MCF 10A (cell line): ENCODE measurements around the gene ATP2A3. TPM values are rescaled to one million over a fixed set of nuclear protein-coding genes. Genes with fewer than 3 reads are reported as not detected.

Experiments
- BruUV-seq: library from RNA; stranded (reverse); fragments of 400-500 nt; replicated peaks from 2 replicates; lab custom pipeline; 2021; lab: Mats Ljungman, UMichigan
- CTCF ChIA-PET: fragments of 300-600 bp; sonication (Branson Sonifier 250); formaldehyde crosslinking; extraction: SDS; loops from one replicate; lab custom pipeline; 2021; ENCODE audit warnings: antibody characterized with exemption, inconsistent platforms; lab: Yijun Ruan, JAX
- POLR2A ChIA-PET: fragments of 300-600, 350-650 bp; sonication (Branson Sonifier 250); formaldehyde crosslinking; extraction: SDS; loops from one replicate; lab custom pipeline; 2020; ENCODE audit warnings: antibody characterized with exemption, inconsistent platforms; lab: Yijun Ruan, JAX
- DNase-seq: peaks from one replicate; pipeline ENCODE4 v3.0.0-alpha.2; 2018; ENCODE audit not compliant: unreplicated experiment
- H3K27ac Mint-ChIP-seq: one replicate; pipeline ENCODE4 v1.8.0; 2022; ENCODE audit warnings: mild to moderate bottlenecking, low read depth, mixed read lengths; ENCODE audit not compliant: unreplicated experiment
- H3K27me3 Mint-ChIP-seq: one replicate; pipeline ENCODE4 v1.8.0; 2022; ENCODE audit warnings: mixed read lengths; ENCODE audit not compliant: insufficient read depth, unreplicated experiment
- H3K36me3 Mint-ChIP-seq: one replicate; pipeline ENCODE4 v1.8.0; 2022; ENCODE audit warnings: mild to moderate bottlenecking, moderate library complexity, mixed read lengths; ENCODE audit not compliant: insufficient read depth, unreplicated experiment
- H3K4me1 Mint-ChIP-seq: one replicate; pipeline ENCODE4 v1.8.0; 2022; ENCODE audit warnings: mixed read lengths; ENCODE audit not compliant: insufficient read depth, unreplicated experiment
- H3K4me3 Mint-ChIP-seq: one replicate; pipeline ENCODE4 v1.8.0; 2022; ENCODE audit warnings: mild to moderate bottlenecking, moderate library complexity, mixed read lengths; ENCODE audit not compliant: unreplicated experiment
- H3K9me3 Mint-ChIP-seq: one replicate; pipeline ENCODE4 v1.8.0; 2022; ENCODE audit warnings: mixed read lengths; ENCODE audit not compliant: unreplicated experiment
- CTCF ChIP-seq: fragments of 200-600 bp; IDR thresholded peaks from one replicate; pipeline ENCODE4 v1.8.0; 2022; ENCODE audit warnings: antibody characterized with exemption, mild to moderate bottlenecking; ENCODE audit not compliant: unreplicated experiment
- intact Hi-C: fragments of 100-400 bp; cut with micrococcal nuclease; formaldehyde crosslinking; loops from 2 replicates; pipeline ENCODE4 v1.14.1; 2022
- total RNA-seq: library from RNA; stranded (reverse); gene quantifications from 2 replicates; pipeline ENCODE4 v1.2.3, GENCODE V29; 2022

The ATP2A3 gene
- total RNA-seq, 1 experiment from 2014 or later = not detected

DNA sequence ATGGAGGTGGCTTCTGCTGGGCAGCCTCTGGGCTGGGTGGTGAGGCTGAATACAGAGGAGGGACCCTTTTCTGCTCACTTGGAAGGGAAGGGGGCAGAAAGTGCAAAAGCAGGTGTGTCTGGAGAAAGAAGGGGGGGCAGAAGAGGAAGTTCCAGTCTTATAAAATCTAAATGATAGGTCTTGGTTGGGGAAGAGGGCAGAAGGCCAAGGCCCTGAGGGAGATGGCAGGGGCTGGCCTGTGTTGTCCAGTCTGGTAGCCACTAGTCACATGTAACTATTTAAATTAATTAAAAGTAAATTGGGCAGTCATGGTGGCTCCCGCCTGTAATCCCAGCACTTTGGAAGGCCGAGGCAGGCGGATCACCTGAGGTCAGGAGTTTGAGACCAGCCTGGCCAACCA lies 68.9 kb downstream of the ATP2A3 start:
- peaks cover 30% of the 10 kb centered on the region for H3K4me1 Mint-ChIP-seq
- no peak overlapping the region for H3K27ac Mint-ChIP-seq
- no peak overlapping the region for H3K4me3 Mint-ChIP-seq
- ChIA-PET POLR2A (interaction anchor here (0.7 kb wide), 1 partner anchor 250 kb away, joined by 4 read pairs; no protein-coding TSS in a partner anchor), CTCF (interaction anchor here (0.7 to 3.0 kb wide), 2 partner anchors 18 to 970 kb away, joined by 3 to 20 read pairs; no protein-coding TSS in a partner anchor)
- peaks cover 5% of the 10 kb centered on the region for H3K36me3 Mint-ChIP-seq
- H3K27me3 Mint-ChIP-seq = no peaks in the 10 kb centered on the region
- BruUV-seq = no TSS peak
- DNase-seq = no peak
- H3K9me3 Mint-ChIP-seq = no peaks in the 10 kb centered on the region
- intact Hi-C loops = no loop called here
- TF ChIP-seq CTCF = no peak

GRCh38 chr17:3894911-3895343 lies 69.3 kb downstream of the ATP2A3 start:
- peaks cover 35% of the 10 kb centered on the region for H3K4me1 Mint-ChIP-seq
- peak; percentile 66 for DNase-seq
- H3K27me3 Mint-ChIP-seq = no peaks in the 10 kb centered on the region
- TF ChIP-seq CTCF = no peak
- no peaks in the 10 kb centered on the region for H3K9me3 Mint-ChIP-seq
- CTCF ChIA-PET = interaction anchor here (0.5 to 3.0 kb wide), 4 partner anchors 19 to 1577 kb away, joined by 3 to 20 read pairs (median 5); no protein-coding TSS in a partner anchor
- no TSS peak for BruUV-seq
- H3K4me3 Mint-ChIP-seq = no peak overlapping the region
- POLR2A ChIA-PET = interaction anchor here (0.7 to 1.0 kb wide), 2 partner anchors 131 to 250 kb away, joined by 3 to 4 read pairs; no protein-coding TSS in a partner anchor
- H3K27ac Mint-ChIP-seq = no peak overlapping the region
- peaks cover 7% of the 10 kb centered on the region for H3K36me3 Mint-ChIP-seq
- intact Hi-C loops = no loop called here

DNA sequence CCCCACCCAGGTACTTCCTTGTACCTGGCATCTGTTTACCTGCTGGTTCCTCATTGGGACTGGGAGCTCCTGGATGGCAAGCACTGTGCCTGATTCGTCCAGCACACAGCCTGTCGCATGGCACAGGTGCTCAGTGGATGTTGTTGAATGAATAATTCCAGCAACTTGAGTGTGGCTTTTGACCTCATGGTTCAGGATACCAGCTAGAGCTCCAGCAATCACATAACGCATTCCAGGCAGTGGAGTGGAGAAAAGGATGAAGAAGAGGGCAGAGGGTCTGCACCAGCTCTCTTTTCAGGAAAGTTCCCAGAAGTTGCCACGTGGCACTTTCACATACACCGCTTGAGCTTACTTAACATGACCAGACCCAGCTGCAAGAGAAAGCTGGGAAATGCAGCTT lies 70.0 kb downstream of the ATP2A3 start:
- POLR2A ChIA-PET = interaction anchor here (0.6 to 1.0 kb wide), 2 partner anchors 131 to 1939 kb away, joined by 3 read pairs; no protein-coding TSS in a partner anchor
- CTCF ChIA-PET = interaction anchor here (0.5 to 3.0 kb wide), 4 partner anchors 19 to 1577 kb away, joined by 3 to 20 read pairs (median 5); no protein-coding TSS in a partner anchor
- Mint-ChIP-seq H3K4me1 (peaks cover 35% of the 10 kb centered on the region), H3K27me3 (no peaks in the 10 kb centered on the region), H3K4me3 (peak overlapping the region; percentile 72), H3K9me3 (no peaks in the 10 kb centered on the region), H3K27ac (no peak overlapping the region), H3K36me3 (peaks cover 7% of the 10 kb centered on the region)
- intact Hi-C loops = no loop called here
- no peak for DNase-seq
- TF ChIP-seq CTCF = no peak
- BruUV-seq = no TSS peak

DNA sequence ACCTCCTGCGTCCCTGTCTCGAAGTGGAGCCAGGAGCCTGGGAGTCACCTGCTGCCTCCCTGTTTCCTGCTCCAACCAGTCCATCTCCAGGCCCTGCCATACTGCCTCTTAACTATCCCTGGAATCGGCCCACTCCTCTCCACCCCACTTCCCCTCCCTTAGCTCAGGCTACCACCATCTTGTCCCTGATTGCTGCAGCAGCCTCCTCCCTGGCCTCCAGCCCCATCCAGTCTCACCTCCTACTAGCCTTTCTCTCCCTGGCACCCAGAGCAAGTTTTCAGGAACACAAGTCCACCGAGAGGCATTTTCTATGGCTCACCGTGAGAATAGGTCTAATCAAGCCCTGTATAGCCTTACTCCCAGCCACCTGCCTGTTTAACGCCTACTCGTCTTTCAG lies 70.5 kb downstream of the ATP2A3 start:
- BruUV-seq = no TSS peak
- H3K27me3 Mint-ChIP-seq = no peaks in the 10 kb centered on the region
- H3K4me3 Mint-ChIP-seq = peak overlapping the region; percentile 72
- H3K27ac Mint-ChIP-seq = no peak overlapping the region
- POLR2A ChIA-PET = interaction anchor here (0.6 to 1.1 kb wide), 2 partner anchors 170 to 1939 kb away, joined by 3 read pairs; partner anchors contain the start of gene HASPIN
- CTCF ChIA-PET = interaction anchor here (3.0 kb wide), 1 partner anchor 20 kb away, joined by 20 read pairs; no protein-coding TSS in a partner anchor
- no peak for DNase-seq
- no peaks in the 10 kb centered on the region for H3K9me3 Mint-ChIP-seq
- H3K36me3 Mint-ChIP-seq = peaks cover 7% of the 10 kb centered on the region
- TF ChIP-seq CTCF = no peak
- H3K4me1 Mint-ChIP-seq = peaks cover 35% of the 10 kb centered on the region
- intact Hi-C loops = no loop called here
